PFSK-1 (cell line): ENCODE measurements around the gene NIPA2.

Experiments used
- POLR2AphosphoS5 ChIP-seq: IDR thresholded peaks from 2 replicates; pipeline ENCODE4 v1.6.1; 2012; ENCODE audit warnings: low read depth, mild to moderate bottlenecking, control low read depth, low read length, moderate library complexity
- SIN3A ChIP-seq: IDR thresholded peaks from 2 replicates; pipeline ENCODE4 v1.6.1; 2012; ENCODE audit warnings: mild to moderate bottlenecking, low read length, moderate library complexity, borderline replicate concordance; ENCODE audit not compliant: insufficient read depth
- TAF1 ChIP-seq: IDR thresholded peaks from 2 replicates; pipeline ENCODE4 v1.6.1; 2012; ENCODE audit warnings: low read length, control low read depth, borderline replicate concordance; ENCODE audit not compliant: insufficient read depth
- TF ChIP-seq, protein P1 (sequence below), 2 experiments: IDR thresholded peaks; 2 replicates each; pipeline versions ENCODE4 v1.6.1 to v1.8.0; 2011 to 2012; ENCODE audit warnings: low read depth in 2 of 2, low read length in 2 of 2, control low read depth in 1 of 2, inconsistent platforms in 1 of 2, mild to moderate bottlenecking in 1 of 2, moderate library complexity in 1 of 2; ENCODE audit not compliant: insufficient read depth in 1 of 2

DNA sequence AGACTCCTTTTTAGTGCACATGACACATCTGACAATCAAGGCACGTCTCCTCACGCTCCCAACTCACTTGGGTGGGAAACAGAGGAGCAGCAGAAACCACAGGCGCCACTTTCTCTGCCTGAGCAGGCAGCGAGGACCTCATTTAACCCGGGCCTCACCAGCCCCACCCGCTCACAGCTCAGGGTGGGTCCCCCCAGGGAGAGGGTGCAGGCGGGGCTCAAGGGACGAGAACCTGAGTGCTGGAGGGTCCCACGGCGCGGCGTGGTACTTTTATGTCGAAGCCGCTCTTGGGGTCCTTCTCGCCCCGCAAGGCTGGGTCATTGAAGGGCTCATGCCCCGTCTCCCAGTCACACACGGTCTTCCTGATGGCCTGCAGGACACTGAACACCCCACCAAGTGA lies 79.1 kb downstream of the NIPA2 start:
- TF ChIP-seq TAF1 (no peak), POLR2AphosphoS5 (no peak), SIN3A (no peak)
- TF ChIP-seq, protein P1, sequence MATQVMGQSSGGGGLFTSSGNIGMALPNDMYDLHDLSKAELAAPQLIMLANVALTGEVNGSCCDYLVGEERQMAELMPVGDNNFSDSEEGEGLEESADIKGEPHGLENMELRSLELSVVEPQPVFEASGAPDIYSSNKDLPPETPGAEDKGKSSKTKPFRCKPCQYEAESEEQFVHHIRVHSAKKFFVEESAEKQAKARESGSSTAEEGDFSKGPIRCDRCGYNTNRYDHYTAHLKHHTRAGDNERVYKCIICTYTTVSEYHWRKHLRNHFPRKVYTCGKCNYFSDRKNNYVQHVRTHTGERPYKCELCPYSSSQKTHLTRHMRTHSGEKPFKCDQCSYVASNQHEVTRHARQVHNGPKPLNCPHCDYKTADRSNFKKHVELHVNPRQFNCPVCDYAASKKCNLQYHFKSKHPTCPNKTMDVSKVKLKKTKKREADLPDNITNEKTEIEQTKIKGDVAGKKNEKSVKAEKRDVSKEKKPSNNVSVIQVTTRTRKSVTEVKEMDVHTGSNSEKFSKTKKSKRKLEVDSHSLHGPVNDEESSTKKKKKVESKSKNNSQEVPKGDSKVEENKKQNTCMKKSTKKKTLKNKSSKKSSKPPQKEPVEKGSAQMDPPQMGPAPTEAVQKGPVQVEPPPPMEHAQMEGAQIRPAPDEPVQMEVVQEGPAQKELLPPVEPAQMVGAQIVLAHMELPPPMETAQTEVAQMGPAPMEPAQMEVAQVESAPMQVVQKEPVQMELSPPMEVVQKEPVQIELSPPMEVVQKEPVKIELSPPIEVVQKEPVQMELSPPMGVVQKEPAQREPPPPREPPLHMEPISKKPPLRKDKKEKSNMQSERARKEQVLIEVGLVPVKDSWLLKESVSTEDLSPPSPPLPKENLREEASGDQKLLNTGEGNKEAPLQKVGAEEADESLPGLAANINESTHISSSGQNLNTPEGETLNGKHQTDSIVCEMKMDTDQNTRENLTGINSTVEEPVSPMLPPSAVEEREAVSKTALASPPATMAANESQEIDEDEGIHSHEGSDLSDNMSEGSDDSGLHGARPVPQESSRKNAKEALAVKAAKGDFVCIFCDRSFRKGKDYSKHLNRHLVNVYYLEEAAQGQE (IDR thresholded peaks at IDR 0.05; ENCODE audit: insufficient read depth in 1 of 2, low read depth in 2 of 2, low read length in 2 of 2): no peak
